Measurements from ENCODE around the gene FOXJ2.
"Not testable (repeated sequence)": the region's sequence is repeated elsewhere in the genome, so short reads cannot be mapped to it uniquely, and the experiment has no call there.

- TF ChIP-seq CTCF, POLR2AphosphoS5 (IDR thresholded peaks at IDR 0.05): not testable (repeated sequence)
Observed at GRCh38 chr12:8084351-8084750, 51.8 kb downstream of the FOXJ2 start.

Data from gastroesophageal sphincter (tissue), 3 donors.